Activated T-cell treated with anti-CD3 and anti-CD28 coated beads for 48 hours (primary cell): ENCODE data around the gene MKS1.

Experiments used
- DNase-seq: peaks from one replicate; pipeline ENCODE4 v3.0.0-alpha.2; 2020; ENCODE audit warnings: low read depth

Gene MKS1

GRCh38 chr17:58161566-58161965 is 57.5 kb downstream of the MKS1 start:
- DNase-seq: no peak

- DNase-seq: no peak
These were observed 60.9 kb downstream of the MKS1 start for GRCh38 chr17:58158181-58158580.

GRCh38 chr17:58156839-58157803 is 61.9 kb downstream of the MKS1 start:
- peak; percentile 59 for DNase-seq
